ENCODE results near the gene GLOD5. TPM values are rescaled to one million over a fixed set of nuclear protein-coding genes. Genes with fewer than 3 reads are reported as not detected.

Gene GLOD5
- total and polyA plus RNA-seq, 2 donors = 0.07 TPM; not detected in 1

DNA sequence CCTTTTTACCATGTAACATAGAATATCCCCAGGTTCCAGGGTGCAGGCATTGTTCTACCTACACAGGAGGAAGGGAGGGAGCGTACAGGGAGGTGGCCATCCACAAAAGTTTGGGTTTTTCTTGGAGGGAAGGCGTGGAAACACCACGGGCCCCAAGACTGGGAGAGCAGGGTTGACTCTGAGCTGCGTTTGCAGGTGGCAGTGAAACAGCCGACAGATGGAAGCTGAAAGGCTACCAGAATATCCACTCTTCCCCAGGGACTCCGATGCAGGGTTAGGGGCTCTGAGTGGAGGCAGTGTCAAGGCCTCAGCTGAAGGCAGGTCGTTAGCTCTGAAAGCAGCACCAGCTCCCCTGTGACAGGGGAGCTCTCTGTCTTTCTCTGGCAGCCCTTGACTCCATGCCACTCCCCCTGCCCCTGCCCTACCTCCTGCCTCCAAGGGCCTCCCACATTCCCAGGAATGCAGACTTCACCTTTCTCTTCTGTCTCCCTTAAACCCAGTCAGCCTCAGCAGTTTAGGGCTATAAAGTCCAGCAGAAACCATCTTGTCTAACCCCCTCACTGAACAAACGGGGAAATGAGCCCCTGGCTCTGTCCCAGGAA is 14.0 kb upstream of the GLOD5 start:
- no peaks in the 10 kb centered on the region for H3K27me3 ChIP-seq (ENCODE audit: control insufficient read depth in 2 of 2, insufficient read depth in 1 of 2, low read length in 1 of 2)
- WGBS = 90% methylated on average over 8 of the region's 8 CpGs

DNA sequence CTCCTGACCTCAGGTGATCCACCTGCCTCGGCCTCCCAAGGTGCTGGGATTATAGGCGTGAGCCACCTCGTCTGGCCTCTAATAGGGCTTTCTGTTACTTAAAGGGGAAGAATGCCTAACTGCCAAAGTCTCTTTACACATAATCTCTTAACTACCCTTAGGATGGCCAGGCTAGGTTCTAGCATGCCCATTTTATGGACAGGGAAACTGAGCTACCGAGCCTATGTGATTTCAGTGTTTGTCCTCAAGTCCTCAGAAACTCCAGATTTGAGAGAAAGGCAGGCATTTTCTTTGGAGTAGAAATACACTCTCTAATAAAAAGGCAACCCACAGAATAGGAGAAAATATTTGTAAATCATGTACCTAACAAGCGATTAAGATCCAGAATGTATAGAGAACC is 12.4 kb upstream of the GLOD5 start:
- 95% methylated on average over 5 of the region's 5 CpGs for WGBS

More for the DNA sequence above, 14.0 kb upstream of the GLOD5 start:
- Histone ChIP-seq H3K4me3 (ENCODE audit: low read length in 2 of 2) (no peak overlapping the region), H3K36me3 (ENCODE audit: control insufficient read depth in 2 of 2, insufficient read depth in 2 of 2, low read length in 1 of 2) (no peaks in the 10 kb centered on the region), H3K4me1 (ENCODE audit: control insufficient read depth in 2 of 2, insufficient read depth in 2 of 2, low read length in 2 of 2) (no peaks in the 10 kb centered on the region), H3K9me3 (ENCODE audit: control insufficient read depth in 2 of 2, insufficient read depth in 1 of 2, low read length in 1 of 2) (no peaks in the 10 kb centered on the region), H3K27ac (ENCODE audit: low read depth in 1 of 2, low read length in 1 of 2) (no peak overlapping the region)
- DNase-seq (ENCODE audit: low read depth in 6 of 9, low spot score in 9 of 9) = no peak

DNA sequence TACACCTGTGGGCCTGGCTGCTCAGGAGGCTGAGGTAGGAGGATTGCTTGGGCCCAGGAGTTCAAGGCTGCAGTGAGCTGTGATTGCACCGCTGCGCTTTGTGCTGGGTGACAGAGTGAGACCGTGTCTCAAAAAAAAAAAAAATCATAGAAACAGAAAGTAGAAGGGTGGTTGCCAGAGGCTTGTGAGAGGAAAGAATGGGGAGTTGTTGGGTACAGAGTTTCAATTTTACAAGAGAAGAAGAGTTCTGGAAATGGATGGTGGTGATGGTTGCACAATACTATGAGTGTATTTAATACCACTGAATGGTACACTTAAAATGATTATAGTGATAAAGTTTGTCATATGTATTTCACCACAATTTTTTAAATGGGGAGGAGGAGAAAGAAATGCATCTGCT is 10.2 kb upstream of the GLOD5 start:
- H3K27ac ChIP-seq (ENCODE audit: low read depth in 1 of 2, low read length in 1 of 2) = no peak overlapping the region
- H3K9me3 ChIP-seq (ENCODE audit: control insufficient read depth in 2 of 2, insufficient read depth in 1 of 2, low read length in 1 of 2) = no peaks in the 10 kb centered on the region
- no peaks in the 10 kb centered on the region for H3K36me3 ChIP-seq (ENCODE audit: control insufficient read depth in 2 of 2, insufficient read depth in 2 of 2, low read length in 1 of 2)
- no peak for DNase-seq (ENCODE audit: low read depth in 6 of 9, low spot score in 9 of 9)
- H3K4me1 ChIP-seq (ENCODE audit: control insufficient read depth in 2 of 2, insufficient read depth in 2 of 2, low read length in 2 of 2) = no peaks in the 10 kb centered on the region
- H3K27me3 ChIP-seq (ENCODE audit: control insufficient read depth in 2 of 2, insufficient read depth in 1 of 2, low read length in 1 of 2) = no peaks in the 10 kb centered on the region
- WGBS = 91% methylated on average over 3 of the region's 3 CpGs
- H3K4me3 ChIP-seq (ENCODE audit: low read length in 2 of 2) = no peak overlapping the region

More for the DNA sequence above, 12.4 kb upstream of the GLOD5 start:
- H3K36me3 ChIP-seq (ENCODE audit: control insufficient read depth in 2 of 2, insufficient read depth in 2 of 2, low read length in 1 of 2) = no peaks in the 10 kb centered on the region
- no peaks in the 10 kb centered on the region for H3K4me1 ChIP-seq (ENCODE audit: control insufficient read depth in 2 of 2, insufficient read depth in 2 of 2, low read length in 2 of 2)
- no peak overlapping the region for H3K27ac ChIP-seq (ENCODE audit: low read depth in 1 of 2, low read length in 1 of 2)
- DNase-seq (ENCODE audit: low read depth in 6 of 9, low spot score in 9 of 9) = no peak
- H3K27me3 ChIP-seq (ENCODE audit: control insufficient read depth in 2 of 2, insufficient read depth in 1 of 2, low read length in 1 of 2) = no peaks in the 10 kb centered on the region
- H3K4me3 ChIP-seq (ENCODE audit: low read length in 2 of 2) = no peak overlapping the region
- H3K9me3 ChIP-seq (ENCODE audit: control insufficient read depth in 2 of 2, insufficient read depth in 1 of 2, low read length in 1 of 2) = no peaks in the 10 kb centered on the region

DNA sequence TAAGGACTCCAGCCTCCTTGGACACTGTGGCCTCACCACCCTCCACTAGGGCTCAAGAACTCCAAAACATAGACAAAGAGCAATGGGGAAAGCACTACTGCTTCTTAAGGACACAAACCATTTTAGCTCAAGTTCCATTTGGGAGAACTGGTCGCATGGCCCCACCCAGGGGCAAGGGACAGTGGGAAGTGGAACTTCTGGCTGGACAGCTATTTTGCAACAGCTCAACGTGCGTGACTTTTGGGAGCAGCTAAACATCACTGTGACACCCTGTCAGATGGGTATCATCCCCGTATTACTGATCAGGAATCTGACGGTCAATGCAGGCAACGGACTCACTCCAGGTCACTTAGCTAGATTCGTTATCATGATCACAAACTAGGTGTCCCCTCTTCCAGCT is 9.0 kb upstream of the GLOD5 start:
- no peaks in the 10 kb centered on the region for H3K9me3 ChIP-seq (ENCODE audit: control insufficient read depth in 2 of 2, insufficient read depth in 1 of 2, low read length in 1 of 2)
- H3K36me3 ChIP-seq (ENCODE audit: control insufficient read depth in 2 of 2, insufficient read depth in 2 of 2, low read length in 1 of 2) = no peaks in the 10 kb centered on the region
- no peak overlapping the region for H3K27ac ChIP-seq (ENCODE audit: low read depth in 1 of 2, low read length in 1 of 2)
- no peaks in the 10 kb centered on the region for H3K4me1 ChIP-seq (ENCODE audit: control insufficient read depth in 2 of 2, insufficient read depth in 2 of 2, low read length in 2 of 2)
- 93% methylated on average over 7 of the region's 7 CpGs for WGBS
- no peaks in the 10 kb centered on the region for H3K27me3 ChIP-seq (ENCODE audit: control insufficient read depth in 2 of 2, insufficient read depth in 1 of 2, low read length in 1 of 2)
- no peak for DNase-seq (ENCODE audit: low read depth in 6 of 9, low spot score in 9 of 9)
- H3K4me3 ChIP-seq (ENCODE audit: low read length in 2 of 2) = no peak overlapping the region

DNA sequence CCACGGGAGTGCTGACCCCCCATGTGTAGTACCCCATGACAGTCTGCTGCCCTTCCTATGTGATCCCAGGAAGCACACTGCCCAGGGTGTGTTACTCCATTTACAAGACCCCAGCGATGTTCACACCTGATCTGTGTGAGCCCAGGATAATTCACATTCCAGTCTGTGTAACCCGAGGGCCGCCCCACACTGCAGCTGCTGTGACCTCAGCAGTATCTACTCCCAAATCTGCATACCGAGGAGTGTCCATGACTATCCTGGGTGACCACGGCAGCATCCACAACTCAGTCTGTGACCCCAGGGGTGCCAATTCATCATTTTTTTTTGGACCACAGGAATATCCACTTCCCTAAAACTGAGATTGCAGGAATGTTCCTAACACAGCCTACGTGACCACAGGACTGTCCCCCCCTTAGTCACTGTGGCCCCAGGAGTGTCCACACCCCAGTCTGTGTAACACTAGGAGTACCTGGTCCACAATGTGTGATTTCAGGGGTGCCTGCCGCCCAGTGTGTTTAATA is 7.8 kb upstream of the GLOD5 start:
- Histone ChIP-seq H3K36me3 (ENCODE audit: control insufficient read depth in 2 of 2, insufficient read depth in 2 of 2, low read length in 1 of 2) (no peaks in the 10 kb centered on the region), H3K4me1 (ENCODE audit: control insufficient read depth in 2 of 2, insufficient read depth in 2 of 2, low read length in 2 of 2) (no peaks in the 10 kb centered on the region), H3K9me3 (ENCODE audit: control insufficient read depth in 2 of 2, insufficient read depth in 1 of 2, low read length in 1 of 2) (no peaks in the 10 kb centered on the region), H3K4me3 (ENCODE audit: low read length in 2 of 2) (no peak overlapping the region), H3K27me3 (ENCODE audit: control insufficient read depth in 2 of 2, insufficient read depth in 1 of 2, low read length in 1 of 2) (no peaks in the 10 kb centered on the region), H3K27ac (ENCODE audit: low read depth in 1 of 2, low read length in 1 of 2) (no peak overlapping the region)
- 91% methylated on average over 8 of the region's 8 CpGs for WGBS
- no peak for DNase-seq (ENCODE audit: low read depth in 6 of 9, low spot score in 9 of 9)

DNA sequence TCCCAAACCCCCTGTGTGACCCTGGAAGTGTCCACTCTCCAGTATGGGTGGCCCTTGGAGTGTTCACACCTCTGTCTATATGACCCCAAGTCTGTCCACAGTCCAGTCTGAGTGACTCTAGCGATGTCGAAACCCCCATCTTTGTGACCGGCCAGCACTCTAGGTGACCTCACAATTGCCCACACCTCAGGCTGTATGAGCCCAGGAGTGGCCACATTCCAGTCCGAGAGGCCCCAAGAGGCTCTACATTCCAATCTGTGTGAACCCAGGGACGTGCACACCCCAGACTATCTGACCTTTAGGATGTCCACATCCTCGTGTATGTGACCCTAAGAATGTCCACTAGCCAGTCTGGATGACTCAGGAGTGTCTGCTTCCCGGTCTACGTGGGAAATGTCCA is 7.3 kb upstream of the GLOD5 start:
- DNase-seq (ENCODE audit: low read depth in 6 of 9, low spot score in 9 of 9) = no peak
- Histone ChIP-seq H3K4me1 (ENCODE audit: control insufficient read depth in 2 of 2, insufficient read depth in 2 of 2, low read length in 2 of 2) (no peaks in the 10 kb centered on the region), H3K36me3 (ENCODE audit: control insufficient read depth in 2 of 2, insufficient read depth in 2 of 2, low read length in 1 of 2) (no peaks in the 10 kb centered on the region), H3K27me3 (ENCODE audit: control insufficient read depth in 2 of 2, insufficient read depth in 1 of 2, low read length in 1 of 2) (no peaks in the 10 kb centered on the region), H3K27ac (ENCODE audit: low read depth in 1 of 2, low read length in 1 of 2) (no peak overlapping the region), H3K9me3 (ENCODE audit: control insufficient read depth in 2 of 2, insufficient read depth in 1 of 2, low read length in 1 of 2) (no peaks in the 10 kb centered on the region), H3K4me3 (ENCODE audit: low read length in 2 of 2) (no peak overlapping the region)
- 94% methylated on average over 8 of the region's 8 CpGs for WGBS

DNA sequence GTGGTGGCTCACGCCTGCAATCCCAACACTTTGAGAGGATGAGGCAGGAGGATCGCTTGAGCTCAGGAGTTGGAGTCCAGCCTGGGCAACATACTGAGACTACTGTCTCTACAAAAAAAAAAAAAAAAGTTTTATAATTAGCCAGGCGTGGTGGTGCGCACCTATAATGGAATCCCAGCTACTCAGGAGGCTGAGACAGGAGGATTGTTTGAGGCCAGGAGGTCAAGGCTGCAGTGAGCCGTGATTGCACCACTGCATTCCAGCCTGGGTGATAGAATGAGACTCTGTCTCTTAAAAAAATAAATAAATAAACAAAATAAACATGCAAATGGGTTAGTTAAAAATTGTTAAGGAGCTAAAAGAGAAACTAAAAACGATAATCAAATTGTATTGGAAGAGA is 7.7 kb downstream of the GLOD5 start:
- no peaks in the 10 kb centered on the region for H3K4me1 ChIP-seq (ENCODE audit: control insufficient read depth in 2 of 2, insufficient read depth in 2 of 2, low read length in 2 of 2)
- no peaks in the 10 kb centered on the region for H3K36me3 ChIP-seq (ENCODE audit: control insufficient read depth in 2 of 2, insufficient read depth in 2 of 2, low read length in 1 of 2)
- no peak for DNase-seq (ENCODE audit: low read depth in 6 of 9, low spot score in 9 of 9)
- H3K9me3 ChIP-seq (ENCODE audit: control insufficient read depth in 2 of 2, insufficient read depth in 1 of 2, low read length in 1 of 2) = no peaks in the 10 kb centered on the region
- WGBS = 92% methylated on average over 6 of the region's 6 CpGs
- no peak overlapping the region for H3K27ac ChIP-seq (ENCODE audit: low read depth in 1 of 2, low read length in 1 of 2)
- H3K4me3 ChIP-seq (ENCODE audit: low read length in 2 of 2) = no peak overlapping the region
- H3K27me3 ChIP-seq (ENCODE audit: control insufficient read depth in 2 of 2, insufficient read depth in 1 of 2, low read length in 1 of 2) = no peaks in the 10 kb centered on the region

DNA sequence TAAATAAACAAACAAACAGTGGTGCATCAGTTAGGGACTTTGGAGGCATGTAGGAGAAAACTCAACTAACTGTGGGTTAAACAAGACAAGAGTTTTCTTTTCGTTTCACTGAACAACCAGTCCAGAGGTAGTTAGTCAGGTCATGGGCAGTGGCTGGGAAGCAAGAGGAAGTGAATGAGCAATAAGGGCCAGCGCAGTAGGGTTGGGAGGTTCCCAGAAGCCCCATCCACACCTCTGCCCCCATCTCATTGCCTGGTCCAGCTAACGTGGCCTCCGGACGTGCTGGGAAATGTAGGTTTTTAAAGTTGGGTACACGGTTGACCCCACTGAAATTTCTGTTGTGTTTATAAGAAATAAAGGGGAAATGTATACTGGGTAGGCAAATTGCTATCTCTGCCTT is 8.7 kb downstream of the GLOD5 start:
- Histone ChIP-seq H3K27ac (ENCODE audit: low read depth in 1 of 2, low read length in 1 of 2) (no peak overlapping the region), H3K27me3 (ENCODE audit: control insufficient read depth in 2 of 2, insufficient read depth in 1 of 2, low read length in 1 of 2) (no peaks in the 10 kb centered on the region), H3K9me3 (ENCODE audit: control insufficient read depth in 2 of 2, insufficient read depth in 1 of 2, low read length in 1 of 2) (no peaks in the 10 kb centered on the region), H3K4me1 (ENCODE audit: control insufficient read depth in 2 of 2, insufficient read depth in 2 of 2, low read length in 2 of 2) (no peaks in the 10 kb centered on the region), H3K36me3 (ENCODE audit: control insufficient read depth in 2 of 2, insufficient read depth in 2 of 2, low read length in 1 of 2) (no peaks in the 10 kb centered on the region), H3K4me3 (ENCODE audit: low read length in 2 of 2) (no peak overlapping the region)
- 91% methylated on average over 6 of the region's 6 CpGs for WGBS
- no peak for DNase-seq (ENCODE audit: low read depth in 6 of 9, low spot score in 9 of 9)

DNA sequence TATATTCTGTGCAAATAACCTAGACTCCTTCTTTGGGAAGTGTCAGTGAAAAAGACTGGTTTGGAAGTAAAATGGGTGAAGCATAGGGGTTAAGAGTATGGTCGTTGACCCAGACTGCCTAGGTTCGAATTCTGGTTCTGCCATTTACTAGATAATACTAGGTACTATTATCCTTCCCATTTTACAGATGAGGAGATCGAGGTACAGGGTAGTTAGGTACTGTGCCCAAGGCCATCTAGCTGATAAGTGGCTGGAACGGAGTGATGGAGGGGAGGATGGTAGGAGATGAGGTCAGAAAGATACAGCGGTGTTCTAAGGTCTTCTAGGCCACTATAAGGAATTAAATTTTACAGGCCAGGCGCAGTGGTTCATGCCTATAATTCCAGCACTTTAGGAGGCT is 11.1 kb downstream of the GLOD5 start:
- H3K27me3 ChIP-seq (ENCODE audit: control insufficient read depth in 2 of 2, insufficient read depth in 1 of 2, low read length in 1 of 2) = no peaks in the 10 kb centered on the region
- H3K36me3 ChIP-seq (ENCODE audit: control insufficient read depth in 2 of 2, insufficient read depth in 2 of 2, low read length in 1 of 2) = no peaks in the 10 kb centered on the region
- no peak overlapping the region for H3K4me3 ChIP-seq (ENCODE audit: low read length in 2 of 2)
- no peaks in the 10 kb centered on the region for H3K4me1 ChIP-seq (ENCODE audit: control insufficient read depth in 2 of 2, insufficient read depth in 2 of 2, low read length in 2 of 2)
- DNase-seq (ENCODE audit: low read depth in 6 of 9, low spot score in 9 of 9) = no peak
- WGBS = 94% methylated on average over 6 of the region's 6 CpGs
- H3K9me3 ChIP-seq (ENCODE audit: control insufficient read depth in 2 of 2, insufficient read depth in 1 of 2, low read length in 1 of 2) = no peaks in the 10 kb centered on the region
- H3K27ac ChIP-seq (ENCODE audit: low read depth in 1 of 2, low read length in 1 of 2) = no peak overlapping the region

All from thymus (tissue), 11 donors.